ENCODE data around the gene FAM47E. TPM values are rescaled to one million over a fixed set of nuclear protein-coding genes. Genes with fewer than 3 reads are reported as not detected.

The FAM47E gene
- total and polyA plus RNA-seq, 9 of the 15 experiments (the other 6 are each of a cell fraction or from before 2014, with no cell fraction given): 3.7 to 15.6 (median 6.4) TPM

GRCh38 chr4:76256032-76256431, 4.5 kb downstream of the FAM47E start (continued):
- TF ChIP-seq ETS2 (tag; IDR thresholded peaks at IDR 0.05; ENCODE audit: borderline replicate concordance, poor library complexity, severe bottlenecking) (no peak), SMAD4 (CRISPR knock-in tag; conservative IDR thresholded peaks at IDR 0.05) (peak; percentile 49), ZNF695 (CRISPR knock-in tag; IDR thresholded peaks at IDR 0.05) (no peak), CXXC5 (CRISPR knock-in tag; IDR thresholded peaks at IDR 0.05) (no peak; the same call in 1 of the 2 replicates), SMARCB1 (IDR thresholded peaks at IDR 0.05; ENCODE audit: insufficient read length, low read depth) (no peak), ZNF217 (CRISPR knock-in tag; IDR thresholded peaks at IDR 0.05) (no peak), BHLHE40 (IDR thresholded peaks at IDR 0.05; ENCODE audit: low read length) (peak; percentile 57), MGA (IDR thresholded peaks at IDR 0.05) (0 out of 2 replicates have a peak, but pooled peaks have one; percentile 18), MAZ (CRISPR knock-in tag; conservative IDR thresholded peaks at IDR 0.05 in 1 of 2, IDR thresholded peaks at IDR 0.05 in 1 of 2) (peak in 1 of 2 experiments; percentile 27; a peak in 2 of 4 replicates), EP300 (IDR thresholded peaks at IDR 0.05; ENCODE audit: low read length) (peak; percentile 82), CCAR2 (IDR thresholded peaks at IDR 0.05; ENCODE audit: low read depth, low read length) (no peak), MTA2 (IDR thresholded peaks at IDR 0.05; ENCODE audit: low read depth) (no peak), ZFPM2 (CRISPR knock-in tag; IDR thresholded peaks at IDR 0.05) (no peak), MTA1 (IDR thresholded peaks at IDR 0.05; ENCODE audit: borderline replicate concordance) (no peak), ATF7 (IDR thresholded peaks at IDR 0.05) (0 out of 2 replicates have a peak, but pooled peaks have one; percentile 14), ARNT (IDR thresholded peaks at IDR 0.05) (no peak), ZNF23 (CRISPR knock-in tag; IDR thresholded peaks at IDR 0.05) (no peak)
